DMS153 treated with DMSO at 0.1 percent for 48 hours (cell line): ENCODE data around the gene ATP11B.

Experiments
- DNase-seq: peaks from one replicate; lab custom pipeline; 2025; ENCODE audit not compliant: unreplicated experiment; lab: John Stamatoyannopoulos, UW

Gene ATP11B

GRCh38 chr3:182792901-182793662 lies at the start of gene ATP11B:
Gene ATP11B, plus strand, starts transcription at chr3:182793504. Its CDS starts 256 bp downstream, at chr3:182793760.
- DNase-seq = peak; percentile 51

- DNase-seq = no peak
These were observed 46.3 kb upstream of the ATP11B start for GRCh38 chr3:182746959-182747358.

GRCh38 chr3:182755308-182755707 lies 38.0 kb upstream of the ATP11B start:
- no peak for DNase-seq

GRCh38 chr3:182755712-182756111 lies 37.6 kb upstream of the ATP11B start:
- no peak for DNase-seq

- DNase-seq = no peak
These were observed 32.6 kb upstream of the ATP11B start for GRCh38 chr3:182760576-182761164.

GRCh38 chr3:182763896-182764295 lies 29.4 kb upstream of the ATP11B start:
- no peak for DNase-seq

GRCh38 chr3:182765287-182765686 lies 28.0 kb upstream of the ATP11B start:
- no peak for DNase-seq

- DNase-seq = no peak
These were observed 27.2 kb upstream of the ATP11B start for GRCh38 chr3:182766099-182766498.

- DNase-seq = no peak
These were observed 24.9 kb upstream of the ATP11B start for GRCh38 chr3:182768413-182768812.

GRCh38 chr3:182769673-182770072 lies 23.6 kb upstream of the ATP11B start:
- DNase-seq = no peak

GRCh38 chr3:182782149-182782548 lies 11.2 kb upstream of the ATP11B start:
- no peak for DNase-seq

- DNase-seq = no peak
These were observed 10.2 kb upstream of the ATP11B start for GRCh38 chr3:182783106-182783505.

GRCh38 chr3:182784542-182784941 lies 8.8 kb upstream of the ATP11B start:
- no peak for DNase-seq

GRCh38 chr3:182785142-182785541 lies 8.2 kb upstream of the ATP11B start:
- DNase-seq = no peak

- DNase-seq = no peak
These were observed 7.5 kb upstream of the ATP11B start for GRCh38 chr3:182785756-182786155.

GRCh38 chr3:182786564-182787196 lies 6.6 kb upstream of the ATP11B start:
- no peak for DNase-seq

- no peak for DNase-seq
These were observed 5.8 kb upstream of the ATP11B start for GRCh38 chr3:182787302-182788036.

GRCh38 chr3:182789371-182789770 lies 3.9 kb upstream of the ATP11B start:
- DNase-seq = no peak

GRCh38 chr3:182790612-182791011 lies 2.7 kb upstream of the ATP11B start:
- DNase-seq = no peak

- no peak for DNase-seq
These were observed 555 bp downstream of the ATP11B start for GRCh38 chr3:182793663-182794454.
